OCI-LY3 (cell line): ENCODE measurements around the gene ANKRD61.

Experiments
- CTCF ChIP-seq: fragments of 200-600, 300-600 bp; sonication (generic); IDR thresholded peaks from 2 replicates; pipeline ENCODE4 v1.5.1; 2014; ENCODE audit warnings: antibody characterized with exemption, low read length, low read depth
- EZH2phosphoT487 ChIP-seq: fragments of 200-600 bp; shearing (Covaris generic); IDR thresholded peaks from 2 replicates; pipeline ENCODE4 v1.6.1; 2018; ENCODE audit warnings: antibody characterized with exemption, mixed run types, low read depth

GRCh38 chr7:6078548-6078947 is 47.4 kb downstream of the ANKRD61 start:
- TF ChIP-seq CTCF: no peak
- TF ChIP-seq EZH2phosphoT487: no peak
